Activated CD4-positive, CD25-positive, alpha-beta regulatory T cell (primary cell): ENCODE data around the gene FRMD4A.

ENCODE experiments used
- DNase-seq, 4 experiments: peaks; one replicate each; lab custom pipeline; 2025; lab: John Stamatoyannopoulos, UW

FRMD4A gene

GRCh38 chr10:14017467-14017866 lies 313.3 kb downstream of the FRMD4A start:
- no peak for DNase-seq

- DNase-seq: no peak
Measured at GRCh38 chr10:14016931-14017333, 313.8 kb downstream of the FRMD4A start.

- DNase-seq: no peak
Measured at GRCh38 chr10:14016011-14016536, 314.6 kb downstream of the FRMD4A start.

GRCh38 chr10:14014423-14014822 lies 316.3 kb downstream of the FRMD4A start:
- DNase-seq: no peak

- DNase-seq: no peak
Measured at GRCh38 chr10:14010769-14011574, 319.8 kb downstream of the FRMD4A start.

- no peak for DNase-seq
Measured at GRCh38 chr10:14010101-14010558, 320.6 kb downstream of the FRMD4A start.

GRCh38 chr10:14009371-14010100 lies 321.2 kb downstream of the FRMD4A start:
- peak in 3 of 4 experiments; percentile 3 to 20 (median 17) for DNase-seq

- no peak for DNase-seq
Measured at GRCh38 chr10:14008740-14009080, 322.0 kb downstream of the FRMD4A start.

- no peak for DNase-seq
Measured at GRCh38 chr10:14004536-14004935, 326.2 kb downstream of the FRMD4A start.

GRCh38 chr10:14003517-14004184 lies 327.1 kb downstream of the FRMD4A start:
- no peak for DNase-seq

- DNase-seq: no peak
Measured at GRCh38 chr10:14001298-14002040, 329.3 kb downstream of the FRMD4A start.

- no peak for DNase-seq
Measured at GRCh38 chr10:13998163-13998835, 332.4 kb downstream of the FRMD4A start.

- no peak for DNase-seq
Measured at GRCh38 chr10:13997650-13998049, 333.1 kb downstream of the FRMD4A start.

- DNase-seq: no peak
Measured at GRCh38 chr10:13994932-13995331, 335.8 kb downstream of the FRMD4A start.

GRCh38 chr10:13993673-13994089 lies 337.0 kb downstream of the FRMD4A start:
- DNase-seq: no peak

- DNase-seq: no peak
Measured at GRCh38 chr10:13993169-13993568, 337.6 kb downstream of the FRMD4A start.

- DNase-seq: no peak
Measured at GRCh38 chr10:13991353-13991752, 339.4 kb downstream of the FRMD4A start.

GRCh38 chr10:13990946-13991345 lies 339.8 kb downstream of the FRMD4A start:
- DNase-seq: no peak

GRCh38 chr10:13990392-13990805 lies 340.3 kb downstream of the FRMD4A start:
- no peak for DNase-seq

GRCh38 chr10:13989616-13990015 lies 341.1 kb downstream of the FRMD4A start:
- no peak for DNase-seq

GRCh38 chr10:13987446-13987845 lies 343.3 kb downstream of the FRMD4A start:
- no peak for DNase-seq
